ENCODE results near the gene MBD6.
A peak's percentile ranks its signal among the peaks of the same experiment; 100 is the strongest.

Gene MBD6

DNA sequence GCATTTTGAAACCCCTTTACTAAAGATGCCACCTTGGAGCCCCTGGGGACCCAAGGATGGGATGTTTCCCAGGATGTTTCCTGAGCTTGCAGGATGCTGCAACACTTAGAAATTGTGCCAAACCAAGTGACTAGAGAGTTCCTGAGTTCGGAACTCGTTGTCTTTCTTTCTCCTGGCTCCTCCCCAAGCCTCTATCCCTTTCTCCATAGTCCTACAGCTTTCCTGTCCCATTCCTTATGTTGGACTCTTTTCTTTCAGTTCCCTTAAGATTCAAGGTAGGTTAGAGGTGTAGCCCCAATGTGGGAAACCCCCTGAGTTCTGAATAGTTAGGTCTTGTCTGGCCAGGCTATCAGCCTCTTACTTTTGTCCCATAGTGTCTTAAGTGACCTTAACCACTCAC, 25.9 kb downstream of the MBD6 start:
- Histone ChIP-seq H3K4me3 (ENCODE audit: low read depth, low read length) (no peak overlapping the region), H3K36me3 (replicated peaks) (no peaks in the 10 kb centered on the region), H3K27me3 (replicated peaks) (peaks cover 9% of the 10 kb centered on the region), H3K27ac (no peak overlapping the region)
- in situ Hi-C loops (cut with HindIII; ENCODE audit: low pct_ligation_motif_present, low sequenced_read_pairs), result no loop called here
- TF ChIP-seq, protein P1, sequence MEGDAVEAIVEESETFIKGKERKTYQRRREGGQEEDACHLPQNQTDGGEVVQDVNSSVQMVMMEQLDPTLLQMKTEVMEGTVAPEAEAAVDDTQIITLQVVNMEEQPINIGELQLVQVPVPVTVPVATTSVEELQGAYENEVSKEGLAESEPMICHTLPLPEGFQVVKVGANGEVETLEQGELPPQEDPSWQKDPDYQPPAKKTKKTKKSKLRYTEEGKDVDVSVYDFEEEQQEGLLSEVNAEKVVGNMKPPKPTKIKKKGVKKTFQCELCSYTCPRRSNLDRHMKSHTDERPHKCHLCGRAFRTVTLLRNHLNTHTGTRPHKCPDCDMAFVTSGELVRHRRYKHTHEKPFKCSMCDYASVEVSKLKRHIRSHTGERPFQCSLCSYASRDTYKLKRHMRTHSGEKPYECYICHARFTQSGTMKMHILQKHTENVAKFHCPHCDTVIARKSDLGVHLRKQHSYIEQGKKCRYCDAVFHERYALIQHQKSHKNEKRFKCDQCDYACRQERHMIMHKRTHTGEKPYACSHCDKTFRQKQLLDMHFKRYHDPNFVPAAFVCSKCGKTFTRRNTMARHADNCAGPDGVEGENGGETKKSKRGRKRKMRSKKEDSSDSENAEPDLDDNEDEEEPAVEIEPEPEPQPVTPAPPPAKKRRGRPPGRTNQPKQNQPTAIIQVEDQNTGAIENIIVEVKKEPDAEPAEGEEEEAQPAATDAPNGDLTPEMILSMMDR (IDR thresholded peaks at IDR 0.05; ENCODE audit: low read depth, low read length, missing control alignments), result no peak
- DNase-seq, result no peak

DNA sequence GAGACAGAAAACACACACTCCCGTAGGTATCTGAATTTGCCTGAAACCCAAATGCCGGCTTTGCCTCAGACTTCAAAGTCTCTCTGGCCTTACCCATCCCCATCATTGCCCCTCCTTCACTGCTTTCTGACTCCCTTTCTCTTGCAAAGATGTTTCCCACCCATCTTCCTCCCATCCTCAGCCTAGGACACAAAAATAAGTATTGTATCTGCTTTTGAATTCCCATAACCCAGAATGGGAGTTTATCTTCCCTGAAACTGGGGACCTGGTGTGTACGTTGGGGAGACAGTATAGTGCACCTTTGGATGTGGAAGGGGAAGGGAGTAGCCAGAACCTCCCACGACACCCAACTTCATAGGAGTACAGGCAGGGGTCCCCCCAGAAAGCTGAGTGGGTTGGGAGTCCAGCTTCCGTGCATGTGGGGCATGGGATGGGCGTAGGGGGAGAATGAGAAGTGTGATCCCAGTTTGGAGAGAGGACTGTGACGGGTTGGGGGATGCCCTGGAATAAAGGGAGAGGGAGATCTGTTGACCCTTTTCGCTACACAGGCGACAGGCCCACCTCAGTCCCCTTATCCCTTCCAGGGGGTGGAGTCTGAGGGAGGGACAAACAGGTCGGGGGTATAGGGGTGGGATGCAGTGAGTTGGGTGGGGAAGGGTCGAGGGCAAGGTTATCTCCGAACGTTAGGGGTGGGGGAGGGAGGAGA, 26.7 kb downstream of the MBD6 start:
- in situ Hi-C loops (cut with HindIII; ENCODE audit: low pct_ligation_motif_present, low sequenced_read_pairs), result no loop called here
- DNase-seq, result no peak
- TF ChIP-seq, protein P1 (IDR thresholded peaks at IDR 0.05; ENCODE audit: low read depth, low read length, missing control alignments), result no peak
- Histone ChIP-seq H3K4me3 (ENCODE audit: low read depth, low read length) (peak overlapping the region; percentile 59), H3K27me3 (replicated peaks) (peaks cover 9% of the 10 kb centered on the region), H3K36me3 (replicated peaks) (no peaks in the 10 kb centered on the region), H3K27ac (no peak overlapping the region)

DNA sequence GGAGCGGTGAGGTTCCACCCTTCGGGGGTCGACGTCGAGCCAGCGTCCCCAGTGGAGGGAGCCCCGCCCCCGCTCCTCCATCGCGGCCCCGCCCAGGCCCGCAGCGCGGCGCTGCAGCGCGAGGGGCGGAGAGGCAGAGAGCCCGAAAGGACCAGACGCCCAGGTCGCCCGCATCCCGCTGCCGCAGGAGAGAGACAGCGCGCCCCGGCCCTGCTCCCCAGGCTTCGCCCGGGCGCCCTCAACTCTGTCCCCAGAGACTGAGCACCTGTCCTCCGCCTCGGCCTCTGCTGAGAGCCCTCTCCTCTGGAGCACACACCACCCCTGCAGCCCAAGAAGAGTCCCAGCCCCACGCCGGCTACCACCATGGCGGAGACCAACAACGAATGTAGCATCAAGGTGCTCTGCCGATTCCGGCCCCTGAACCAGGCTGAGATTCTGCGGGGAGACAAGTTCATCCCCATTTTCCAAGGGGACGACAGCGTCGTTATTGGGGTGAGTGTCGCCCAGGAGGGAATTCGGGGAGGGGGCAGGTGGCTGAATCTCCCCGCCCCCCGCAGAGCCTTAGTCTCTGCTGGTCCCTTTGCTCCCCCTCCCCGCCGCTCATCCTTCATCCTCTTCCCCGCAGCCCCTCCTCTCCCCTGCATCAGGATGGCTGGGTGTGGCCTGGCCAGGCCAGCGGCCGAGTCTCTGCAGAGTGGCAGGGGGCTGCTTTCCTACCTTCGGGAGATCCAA, 27.5 kb downstream of the MBD6 start, which contains the start of gene KIF5A:
Gene KIF5A, plus strand, starts transcription at position 136 of the 732 bp plus-strand sequence. Its CDS starts 228 bp downstream, at position 364.
- no peak within 1 kb of the TSS for H3K27ac ChIP-seq
- TF ChIP-seq, protein P1 (IDR thresholded peaks at IDR 0.05; ENCODE audit: low read depth, low read length, missing control alignments), result no peak
- H3K4me3 ChIP-seq (ENCODE audit: low read depth, low read length), result peak within 1 kb of the TSS; percentile 59
- DNase-seq, result no peak
- no peaks in the 10 kb centered on the region for H3K36me3 ChIP-seq (replicated peaks)
- H3K27me3 ChIP-seq (replicated peaks), result peaks cover 9% of the 10 kb centered on the region
- in situ Hi-C loops (cut with HindIII; ENCODE audit: low pct_ligation_motif_present, low sequenced_read_pairs), result no loop called here

DNA sequence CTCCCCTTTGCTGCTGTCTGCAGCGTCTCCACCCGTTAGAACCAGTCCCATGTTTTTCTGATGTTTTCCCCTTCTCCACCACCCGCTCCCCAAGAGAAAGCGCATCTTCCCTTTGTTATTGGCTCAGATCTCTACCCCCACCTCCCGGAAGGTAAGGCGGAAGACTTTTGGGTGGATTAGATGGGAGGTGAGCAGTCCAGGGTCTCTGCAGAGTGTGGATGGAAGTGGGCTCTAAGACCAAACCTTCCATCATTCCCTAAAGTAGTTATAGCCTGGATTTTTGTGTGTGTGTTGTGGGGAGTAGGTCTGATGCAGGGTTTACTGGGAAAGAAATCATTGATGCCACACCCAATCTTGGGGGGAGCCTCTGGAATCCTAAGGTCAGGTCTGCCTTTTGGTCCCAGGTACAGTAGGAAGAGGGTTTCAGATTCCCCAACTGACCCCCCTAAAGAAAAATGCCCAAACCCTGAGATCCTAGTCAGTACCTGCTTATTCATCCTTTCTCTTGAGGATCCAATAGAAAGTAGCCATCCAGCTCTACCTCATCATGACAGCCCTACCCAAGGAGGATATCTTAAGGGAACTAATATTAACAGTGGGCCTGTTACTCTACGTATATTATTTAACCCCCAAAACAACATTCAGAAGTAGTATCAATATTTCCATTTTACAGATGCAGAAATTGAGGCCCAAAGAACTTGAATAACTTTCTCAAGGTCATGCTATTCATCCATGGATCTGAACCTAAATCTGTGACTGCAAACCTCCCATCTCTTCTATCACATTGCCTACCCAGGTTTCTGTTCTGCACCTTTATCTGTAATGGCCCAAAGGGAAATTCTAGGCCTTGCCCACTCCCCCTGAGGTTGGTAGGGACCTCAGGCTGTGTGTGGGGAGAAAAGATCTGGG, 28.3 kb downstream of the MBD6 start:
- TF ChIP-seq, protein P1 (IDR thresholded peaks at IDR 0.05; ENCODE audit: low read depth, low read length, missing control alignments), result no peak
- no peak overlapping the region for H3K27ac ChIP-seq
- DNase-seq, result no peak
- in situ Hi-C loops (cut with HindIII; ENCODE audit: low pct_ligation_motif_present, low sequenced_read_pairs), result no loop called here
- H3K27me3 ChIP-seq (replicated peaks), result peaks cover 9% of the 10 kb centered on the region
- peak overlapping the region; percentile 59 for H3K4me3 ChIP-seq (ENCODE audit: low read depth, low read length)
- no peaks in the 10 kb centered on the region for H3K36me3 ChIP-seq (replicated peaks)

DNA sequence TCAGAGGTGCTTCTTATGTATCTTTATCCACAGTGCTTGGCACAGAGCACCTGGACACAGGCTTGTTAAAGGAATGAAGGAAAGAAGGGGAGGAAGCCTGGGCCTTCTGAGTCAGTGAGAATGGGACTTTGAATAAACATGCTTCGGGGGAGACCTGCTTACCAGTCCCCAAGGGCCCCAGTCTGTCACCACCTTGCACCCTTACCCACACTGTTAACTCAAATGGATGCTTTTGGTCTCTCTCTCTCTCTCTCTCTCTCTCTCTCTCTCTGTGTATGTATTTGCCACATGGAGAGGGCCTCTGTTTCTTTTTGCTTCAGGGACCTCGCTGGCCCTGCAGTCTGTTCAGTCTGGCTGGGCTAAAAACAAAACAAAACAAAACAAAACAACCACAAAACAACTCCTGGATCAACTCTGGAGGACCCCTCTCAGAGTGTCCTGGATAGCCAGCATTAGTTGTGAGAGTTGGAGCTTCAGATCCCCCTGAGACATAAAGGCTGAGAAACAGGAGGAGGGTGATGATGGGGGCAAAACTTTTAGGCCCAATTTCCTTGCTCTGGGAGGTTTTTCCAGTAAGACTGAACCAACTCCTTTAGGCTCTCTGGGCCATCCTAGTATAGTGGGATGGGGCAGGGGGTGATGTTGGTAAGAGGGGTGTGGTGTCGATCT, 29.1 kb downstream of the MBD6 start:
- peaks cover 9% of the 10 kb centered on the region for H3K27me3 ChIP-seq (replicated peaks)
- H3K4me3 ChIP-seq (ENCODE audit: low read depth, low read length), result no peak overlapping the region
- TF ChIP-seq, protein P1 (IDR thresholded peaks at IDR 0.05; ENCODE audit: low read depth, low read length, missing control alignments), result no peak
- no peak overlapping the region for H3K27ac ChIP-seq
- no peak for DNase-seq
- in situ Hi-C loops (cut with HindIII; ENCODE audit: low pct_ligation_motif_present, low sequenced_read_pairs), result no loop called here
- H3K36me3 ChIP-seq (replicated peaks), result no peaks in the 10 kb centered on the region

Data from brain microvascular endothelial cell (primary cell).